SK-N-SH treated with all-trans-retinoic acid at 6 μM for 48 hours (cell line): ENCODE measurements around the gene HOXC4.

Source experiments
- ZNF565 ChIP-seq: fragments of 450-650 bp; formaldehyde crosslinking; conservative IDR thresholded peaks from 2 replicates; pipeline ENCODE4 v1.5.0; 2020; ENCODE audit warnings: low read depth, mild to moderate bottlenecking, moderate library complexity
- TF ChIP-seq, protein P1 (sequence below): fragments of 250-450 bp; sonication (Bioruptor Pico); IDR thresholded peaks from 2 replicates; pipeline ENCODE4 v1.5.1; 2020; ENCODE audit warnings: low read depth, mild to moderate bottlenecking, moderate library complexity

- TF ChIP-seq, protein P1, sequence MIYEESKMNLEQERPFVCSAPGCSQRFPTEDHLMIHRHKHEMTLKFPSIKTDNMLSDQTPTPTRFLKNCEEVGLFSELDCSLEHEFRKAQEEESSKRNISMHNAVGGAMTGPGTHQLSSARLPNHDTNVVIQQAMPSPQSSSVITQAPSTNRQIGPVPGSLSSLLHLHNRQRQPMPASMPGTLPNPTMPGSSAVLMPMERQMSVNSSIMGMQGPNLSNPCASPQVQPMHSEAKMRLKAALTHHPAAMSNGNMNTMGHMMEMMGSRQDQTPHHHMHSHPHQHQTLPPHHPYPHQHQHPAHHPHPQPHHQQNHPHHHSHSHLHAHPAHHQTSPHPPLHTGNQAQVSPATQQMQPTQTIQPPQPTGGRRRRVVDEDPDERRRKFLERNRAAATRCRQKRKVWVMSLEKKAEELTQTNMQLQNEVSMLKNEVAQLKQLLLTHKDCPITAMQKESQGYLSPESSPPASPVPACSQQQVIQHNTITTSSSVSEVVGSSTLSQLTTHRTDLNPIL (CRISPR knock-in tag): no peak
- TF ChIP-seq ZNF565 (CRISPR knock-in tag): no peak
These were observed 14.9 kb downstream of the HOXC4 start for GRCh38 chr12:54068418-54069070.
